SK-N-SH (cell line): ENCODE data around the gene SOX8. TPM values are rescaled to one million over a fixed set of nuclear protein-coding genes. Genes with fewer than 3 reads are reported as not detected.

Experiments used
- CTCF ChIA-PET: fragments of 300-600, 350-600 bp; formaldehyde crosslinking; extraction: SDS; loops from one replicate; lab custom pipeline; 2021; lab: Yijun Ruan, JAX
- POLR2A ChIA-PET: fragments of 350-600 bp; sonication (Branson Sonifier 250); formaldehyde crosslinking; extraction: SDS; loops from one replicate; lab custom pipeline; 2020; ENCODE audit warnings: antibody characterized with exemption, inconsistent platforms; lab: Yijun Ruan, JAX
- DNase-seq: peaks from one replicate; pipeline ENCODE4 v3.0.0; 2012
- H2AFZ ChIP-seq: fragments of 200-600 bp; sonication (generic); 2 replicates; pipeline ENCODE4 v1.8.1; 2016; ENCODE audit warnings: antibody characterized with exemption, mild to moderate bottlenecking, low read depth
- H3F3A ChIP-seq: fragments of 200-600 bp; sonication (generic); replicated peaks from 2 replicates; pipeline ENCODE3; 2016; ENCODE audit warnings: antibody characterized with exemption, mild to moderate bottlenecking; ENCODE audit not compliant: insufficient read depth
- H3K27ac ChIP-seq, 2 experiments: fragments of 200-500 bp in 1 of 2; fragments of 200-600 bp in 1 of 2; sonication (Bioruptor generic) in 1 of 2; sonication (generic), shearing (Covaris generic) in 1 of 2; 2 replicates each; pipeline versions ENCODE4 v1.5.1 to v1.6.1; 2014 to 2016; ENCODE audit warnings: low read depth in 2 of 2, inconsistent platforms in 1 of 2, low read length in 1 of 2, mild to moderate bottlenecking in 1 of 2, mixed read lengths in 1 of 2
- H3K27me3 ChIP-seq: fragments of 200-600 bp; sonication (generic), shearing (Covaris generic); 2 replicates; pipeline ENCODE4 v1.6.1; 2016; ENCODE audit warnings: mixed run types; ENCODE audit not compliant: insufficient read depth
- H3K36me3 ChIP-seq, 2 experiments: fragments of 200-500 bp in 1 of 2; fragments of 200-600 bp in 1 of 2; sonication (Bioruptor generic) in 1 of 2; sonication (generic) in 1 of 2; replicated peaks in 1 of 2; 2 replicates each; pipeline versions ENCODE3 to v1.5.1; 2014 to 2016; ENCODE audit warnings: low read length in 1 of 2, mild to moderate bottlenecking in 1 of 2; ENCODE audit not compliant: insufficient read depth in 2 of 2, control insufficient read depth in 1 of 2
- H3K4me1 ChIP-seq, 2 experiments: fragments of 200-500 bp in 1 of 2; fragments of 200-600 bp in 1 of 2; sonication (Bioruptor generic) in 1 of 2; sonication (generic), shearing (Covaris generic) in 1 of 2; 2 replicates each; pipeline versions ENCODE4 v1.5.1 to v1.6.1; 2014 to 2016; ENCODE audit warnings: low read depth in 1 of 2, low read length in 1 of 2, mixed run types in 1 of 2; ENCODE audit not compliant: insufficient read depth in 2 of 2, control insufficient read depth in 1 of 2
- H3K4me2 ChIP-seq: fragments of 200-600 bp; sonication (generic), shearing (Covaris generic); 2 replicates; pipeline ENCODE4 v1.6.1; 2017; ENCODE audit warnings: mixed run types
- H3K4me3 ChIP-seq, 2 experiments: fragments of 200-500 bp in 1 of 2; fragments of 200-600 bp in 1 of 2; sonication (Bioruptor generic) in 1 of 2; sonication (generic), shearing (Covaris generic) in 1 of 2; 2 replicates each; pipeline versions ENCODE4 v1.5.1 to v1.8.1; 2014 to 2016; ENCODE audit warnings: low read depth in 2 of 2, inconsistent platforms in 1 of 2, low read length in 1 of 2, mild to moderate bottlenecking in 1 of 2, mixed read lengths in 1 of 2, moderate library complexity in 1 of 2
- H3K79me2 ChIP-seq: fragments of 200-600 bp; sonication (generic); 2 replicates; pipeline ENCODE4 v1.8.1; 2017; ENCODE audit warnings: mild to moderate bottlenecking; ENCODE audit not compliant: insufficient read depth
- H3K9ac ChIP-seq: fragments of 200-600 bp; sonication (generic); 2 replicates; pipeline ENCODE4 v1.6.1; 2017; ENCODE audit warnings: mixed run types
- H3K9me2 ChIP-seq: fragments of 200-600 bp; sonication (generic); 2 replicates; pipeline ENCODE4 v1.6.1; 2017; ENCODE audit warnings: mixed run types
- H3K9me3 ChIP-seq: fragments of 200-600 bp; sonication (generic); 2 replicates; pipeline ENCODE4 v1.6.1; 2017; ENCODE audit warnings: mixed run types, mild to moderate bottlenecking, moderate library complexity
- H4K20me1 ChIP-seq: fragments of 200-600 bp; sonication (generic); 2 replicates; pipeline ENCODE4 v1.6.1; 2017; ENCODE audit warnings: mild to moderate bottlenecking, mixed run types; ENCODE audit not compliant: insufficient read depth
- ELF1 ChIP-seq: IDR thresholded peaks from 2 replicates; pipeline ENCODE4 v1.4.0; 2012
- FOXM1 ChIP-seq: IDR thresholded peaks from 2 replicates; pipeline ENCODE4 v1.4.0; 2012; ENCODE audit warnings: low read depth, mild to moderate bottlenecking
- GATA2 ChIP-seq: sonication (generic); formaldehyde crosslinking; IDR thresholded peaks from 2 replicates; pipeline ENCODE4 v1.5.0; 2020; ENCODE audit warnings: mild to moderate bottlenecking, missing genetic modification reagents
- IRF3 ChIP-seq: fragments of 150-350 bp; IDR thresholded peaks from 2 replicates; pipeline ENCODE4 v1.6.1; 2016; ENCODE audit warnings: mild to moderate bottlenecking, low read depth, low read length
- JUND ChIP-seq: IDR thresholded peaks from 2 replicates; pipeline ENCODE4 v1.4.0; 2012
- MAX ChIP-seq: IDR thresholded peaks from 2 replicates; pipeline ENCODE4 v1.4.0; 2012; ENCODE audit warnings: low read depth
- MEF2A ChIP-seq: IDR thresholded peaks from 2 replicates; pipeline ENCODE4 v1.4.0; 2012; ENCODE audit warnings: low read depth, borderline replicate concordance
- MXI1 ChIP-seq: IDR thresholded peaks from 2 replicates; pipeline ENCODE4 v1.6.1; 2012; ENCODE audit warnings: mild to moderate bottlenecking, low read depth, low read length, improper control_type of control experiment
- NFIC ChIP-seq: IDR thresholded peaks from 2 replicates; pipeline ENCODE4 v1.4.0; 2012; ENCODE audit warnings: borderline replicate concordance
- NRF1 ChIP-seq: IDR thresholded peaks from 2 replicates; pipeline ENCODE4 v1.6.1; 2012; ENCODE audit warnings: low read depth, mild to moderate bottlenecking, low read length
- POLR2AphosphoS5 ChIP-seq: IDR thresholded peaks from 2 replicates; pipeline ENCODE4 v1.6.1; 2012; ENCODE audit warnings: low read depth, low read length
- RCOR1 ChIP-seq: fragments of 150-350 bp; IDR thresholded peaks from 2 replicates; pipeline ENCODE4 v1.6.1; 2017; ENCODE audit warnings: antibody characterized with exemption, low read length
- REST ChIP-seq: IDR thresholded peaks from 2 replicates; pipeline ENCODE4 v1.6.1; 2012; ENCODE audit warnings: mild to moderate bottlenecking, low read depth, low read length, moderate library complexity
- RFX5 ChIP-seq: IDR thresholded peaks from 2 replicates; pipeline ENCODE4 v1.6.1; 2012; ENCODE audit warnings: mild to moderate bottlenecking, improper control_type of control experiment, low read length
- TAF1 ChIP-seq: IDR thresholded peaks from 2 replicates; pipeline ENCODE4 v1.6.1; 2012; ENCODE audit warnings: low read depth, mild to moderate bottlenecking, low read length, moderate library complexity, borderline replicate concordance
- TEAD4 ChIP-seq: IDR thresholded peaks from 2 replicates; pipeline ENCODE4 v1.4.0; 2012; ENCODE audit warnings: mild to moderate bottlenecking, borderline replicate concordance; ENCODE audit not compliant: insufficient read depth
- ZBTB33 ChIP-seq: IDR thresholded peaks from 2 replicates; pipeline ENCODE4 v1.4.0; 2012; ENCODE audit warnings: low read depth, borderline replicate concordance
- WGBS: methylation state at CpG from one replicate; pipeline ENCODE4 v1.1.6; 2017; ENCODE audit warnings: low lambda C conversion rate; 5-methylcytosine and 5-hydroxymethylcytosine counted together
- polyA plus RNA-seq, 3 experiments: library from polyadenylated mRNA; depleted of rRNA; stranded (reverse); fragments of >200 nt; gene quantifications; 2 replicates each; pipeline ENCODE4 v1.2.3, GENCODE V29; 2012

The SOX8 gene
- polyA plus RNA-seq, 1 of the 3 experiments (the other 2 are of a cell fraction), result not detected

GRCh38 chr16:1012722-1013592 is 31.4 kb downstream of the SOX8 start:
- no peak overlapping the region for H3K27ac ChIP-seq
- DNase-seq, result no peak
- ChIA-PET POLR2A (no interaction called here), CTCF (no interaction called here)
- H3K36me3 ChIP-seq, result no peaks in the 10 kb centered on the region
- 33% methylated on average over 9 of the region's 28 CpGs for WGBS
- no peaks in the 10 kb centered on the region for H3K79me2 ChIP-seq
- H3K4me3 ChIP-seq, result no peak overlapping the region
- no peak overlapping the region for H3K9ac ChIP-seq
- no peak overlapping the region for H3K4me2 ChIP-seq
- H3K9me3 ChIP-seq, result no peaks in the 10 kb centered on the region
- H3K4me1 ChIP-seq, result no peaks in the 10 kb centered on the region
- no peaks in the 10 kb centered on the region for H4K20me1 ChIP-seq
- no peak overlapping the region for H2AFZ ChIP-seq
- H3K9me2 ChIP-seq, result no peaks in the 10 kb centered on the region
- peaks cover 60% of the 10 kb centered on the region for H3K27me3 ChIP-seq
- TF ChIP-seq FOXM1 (no peak), TAF1 (no peak), ELF1 (no peak), TEAD4 (no peak)
- no peaks in the 10 kb centered on the region for H3F3A ChIP-seq

GRCh38 chr16:1013593-1013900 is 32.0 kb downstream of the SOX8 start:
- no peaks in the 10 kb centered on the region for H3K9me2 ChIP-seq
- H3K9ac ChIP-seq, result no peak overlapping the region
- no peaks in the 10 kb centered on the region for H3F3A ChIP-seq
- POLR2A ChIA-PET, result no interaction called here
- no peaks in the 10 kb centered on the region for H3K79me2 ChIP-seq
- H3K4me2 ChIP-seq, result no peak overlapping the region
- no peaks in the 10 kb centered on the region for H3K4me1 ChIP-seq
- no peak for DNase-seq
- peaks cover 60% of the 10 kb centered on the region for H3K27me3 ChIP-seq
- no peak overlapping the region for H3K4me3 ChIP-seq
- TF ChIP-seq IRF3 (no peak), ELF1 (no peak), REST (no peak), NRF1 (no peak), NFIC (no peak), MXI1 (no peak), GATA2 (no peak), ZBTB33 (no peak), JUND (no peak), MEF2A (no peak), RFX5 (no peak), POLR2AphosphoS5 (no peak), RCOR1 (no peak), MAX (no peak)
- H4K20me1 ChIP-seq, result no peaks in the 10 kb centered on the region
- no peaks in the 10 kb centered on the region for H3K9me3 ChIP-seq
- CTCF ChIA-PET, result no interaction called here
- H2AFZ ChIP-seq, result no peak overlapping the region
- 0% methylated on average over 1 of the region's 8 CpGs for WGBS
- H3K36me3 ChIP-seq, result no peaks in the 10 kb centered on the region
- H3K27ac ChIP-seq, result no peak overlapping the region
